HCEC 1CT (cell line): Measurements from ENCODE around the gene EFEMP2.
"Not testable (repeated sequence)": the region's sequence is repeated elsewhere in the genome, so short reads cannot be mapped to it uniquely, and the experiment has no call there.

Experiments
- DNase-seq: peaks from one replicate; pipeline ENCODE4 v3.0.0-alpha.2; 2017

Gene EFEMP2

DNA sequence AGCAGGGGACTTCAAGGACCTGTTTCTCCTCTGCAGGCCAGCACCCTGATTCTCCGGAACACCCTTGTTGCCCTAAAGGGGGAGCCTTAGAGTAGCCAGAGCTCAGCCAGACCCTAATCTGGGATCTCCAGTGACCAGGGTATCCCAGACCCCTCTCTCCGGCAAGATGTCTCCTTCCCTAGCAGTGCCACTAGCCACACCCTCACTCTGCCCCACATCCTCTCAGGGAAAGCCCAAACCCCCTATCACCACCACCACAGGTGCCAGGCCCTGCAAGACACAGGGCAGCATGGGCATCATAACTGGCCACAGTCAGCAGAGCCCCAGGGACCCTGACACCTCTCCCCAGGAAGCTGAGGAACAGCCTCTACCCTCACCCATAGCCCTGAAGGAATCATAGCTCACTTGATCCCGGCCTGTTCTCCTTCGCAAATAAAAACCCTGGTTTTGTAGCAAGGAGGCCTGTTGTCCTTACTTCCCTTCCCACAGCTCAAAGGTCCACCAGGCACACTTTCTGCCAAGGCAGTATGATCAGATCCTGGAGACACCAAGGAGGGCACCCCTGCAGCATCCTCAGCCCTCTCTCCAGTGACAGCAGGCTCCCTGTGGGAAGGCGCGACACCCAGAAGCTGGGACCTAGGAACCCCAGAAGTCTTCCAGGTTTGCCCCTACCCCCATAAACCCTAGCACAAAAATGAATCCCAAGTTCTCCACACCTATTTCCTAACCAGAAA is 19.2 kb downstream of the EFEMP2 start:
- peak; percentile 34 for DNase-seq

DNA sequence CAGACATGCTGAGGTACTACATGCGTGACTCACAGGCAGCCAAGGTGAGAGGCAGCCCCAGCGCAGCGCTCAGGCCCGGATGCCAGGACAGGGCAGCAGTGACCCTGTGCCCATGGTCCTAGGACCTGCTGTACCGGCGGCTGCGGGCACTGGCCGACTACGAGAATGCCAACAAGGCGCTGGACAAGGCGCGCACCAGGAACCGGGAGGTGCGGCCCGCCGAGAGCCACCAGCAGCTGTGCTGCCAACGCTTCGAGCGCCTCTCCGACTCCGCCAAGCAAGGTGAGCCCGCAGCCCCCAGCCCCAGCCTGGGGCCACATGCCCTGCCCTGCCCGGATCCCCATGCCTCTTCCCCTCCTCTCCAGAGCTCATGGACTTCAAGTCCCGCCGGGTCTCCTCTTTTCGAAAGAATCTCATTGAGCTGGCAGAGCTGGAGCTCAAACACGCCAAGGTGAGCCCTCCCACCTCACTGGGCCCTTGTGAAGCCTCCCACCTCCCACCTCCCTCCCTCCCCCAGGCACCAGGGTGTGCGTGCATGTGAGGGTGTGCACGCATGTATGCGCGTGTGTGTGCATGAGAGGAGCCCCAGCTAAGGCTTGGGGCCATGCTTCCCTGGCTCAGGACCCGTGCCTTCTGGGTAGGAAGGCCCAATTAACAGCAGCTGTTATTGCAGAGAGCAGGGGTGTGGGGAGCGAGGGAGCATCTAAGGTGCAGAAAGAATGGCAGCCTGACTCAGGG is 19.9 kb downstream of the EFEMP2 start:
- DNase-seq: no peak

DNA sequence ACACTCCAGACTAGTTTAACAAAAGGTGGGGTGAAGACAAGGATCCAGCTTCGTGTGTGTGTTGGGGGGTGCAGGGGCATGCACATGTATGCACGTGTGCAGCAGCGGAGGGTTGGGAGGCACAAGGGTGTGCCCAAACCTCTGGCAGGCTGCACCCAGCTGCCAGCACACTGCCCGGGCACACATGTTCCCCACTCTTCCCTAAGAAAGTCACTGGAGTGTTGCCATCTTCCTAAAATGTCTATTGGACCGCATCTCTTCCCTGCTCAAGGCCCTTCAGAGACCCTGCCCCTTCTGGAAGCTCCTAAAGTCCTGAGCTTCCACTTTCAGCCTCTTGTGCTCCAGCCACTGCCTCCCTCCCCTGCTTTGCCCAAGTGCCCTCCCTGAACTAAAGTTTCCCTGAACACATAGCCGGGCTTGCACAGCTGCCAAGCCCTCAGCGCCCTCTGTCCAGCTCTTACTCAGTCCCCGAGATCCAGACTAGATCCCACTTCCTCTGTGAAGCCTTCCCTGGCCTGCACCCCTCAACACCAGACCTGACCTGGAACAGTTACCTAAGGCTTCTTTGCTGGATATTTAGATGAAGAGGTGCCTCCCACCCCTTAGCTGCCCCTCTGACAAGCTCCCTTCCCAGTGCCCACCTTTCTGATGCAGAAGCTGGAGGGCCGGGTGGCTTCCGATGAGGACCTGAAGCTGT is 20.6 kb downstream of the EFEMP2 start:
- peak; percentile 32 for DNase-seq

DNA sequence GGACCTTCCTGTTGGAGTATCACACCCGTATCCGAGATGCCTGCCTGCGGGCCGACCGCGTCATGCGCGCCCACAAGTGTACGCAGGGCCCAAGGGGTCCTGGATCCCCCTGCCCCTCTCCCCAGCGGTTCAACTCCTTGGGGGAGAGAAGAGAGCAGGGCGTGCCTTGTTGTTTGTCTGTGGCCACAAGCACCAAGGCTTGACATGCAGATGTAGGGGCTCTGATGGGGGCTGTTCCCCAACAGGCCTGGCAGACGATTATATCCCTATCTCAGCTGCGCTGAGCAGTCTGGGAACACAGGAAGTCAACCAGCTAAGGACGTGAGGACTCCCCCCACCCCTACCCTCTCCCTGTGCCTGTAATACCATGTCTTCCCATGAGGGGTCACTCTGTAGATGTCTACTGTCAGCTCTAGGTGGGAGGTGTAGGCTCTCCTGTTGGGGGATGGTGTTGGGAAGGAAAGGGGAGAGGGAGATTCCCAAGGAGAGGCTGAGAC is 21.5 kb downstream of the EFEMP2 start:
- peak; percentile 34 for DNase-seq

DNA sequence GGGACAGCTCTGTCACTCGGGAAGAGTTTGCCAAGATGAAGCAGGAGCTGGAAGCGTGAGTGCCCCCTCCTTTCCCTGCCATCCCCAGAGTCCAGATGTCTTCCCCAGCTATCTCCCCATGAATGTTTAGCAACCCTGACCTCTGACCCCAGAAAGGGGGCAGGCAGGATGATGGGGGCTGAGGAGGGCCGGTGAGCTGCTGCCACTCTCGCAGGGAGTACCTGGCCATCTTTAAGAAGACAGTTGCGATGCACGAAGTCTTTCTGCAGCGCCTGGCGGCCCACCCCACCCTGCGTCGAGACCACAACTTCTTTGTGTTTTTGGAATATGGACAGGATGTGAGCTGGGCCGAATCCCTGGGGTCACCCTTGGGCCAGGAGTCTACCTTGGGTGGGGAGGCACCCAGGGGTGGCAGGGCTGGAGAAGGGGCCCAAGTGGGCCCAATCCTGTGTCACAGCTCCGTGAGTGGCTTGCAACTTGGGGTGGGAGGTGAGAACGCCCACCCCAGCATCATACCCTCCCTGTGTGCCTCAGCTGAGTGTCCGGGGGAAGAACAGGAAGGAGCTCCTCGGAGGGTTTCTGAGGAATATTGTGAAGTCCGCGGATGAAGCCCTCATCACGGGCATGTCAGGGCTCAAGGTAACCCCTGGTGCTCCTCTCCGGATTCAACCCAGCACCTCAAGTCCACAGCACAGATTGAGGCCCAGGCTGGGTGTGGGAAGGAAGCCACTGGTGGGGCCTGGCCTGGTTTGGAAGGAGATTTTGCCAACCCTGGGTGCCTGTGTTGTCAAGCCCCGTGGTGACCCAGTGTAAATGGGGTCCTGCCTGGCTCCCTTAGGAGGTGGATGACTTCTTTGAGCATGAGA is 22.1 kb downstream of the EFEMP2 start:
- DNase-seq: peak; percentile 30

DNA sequence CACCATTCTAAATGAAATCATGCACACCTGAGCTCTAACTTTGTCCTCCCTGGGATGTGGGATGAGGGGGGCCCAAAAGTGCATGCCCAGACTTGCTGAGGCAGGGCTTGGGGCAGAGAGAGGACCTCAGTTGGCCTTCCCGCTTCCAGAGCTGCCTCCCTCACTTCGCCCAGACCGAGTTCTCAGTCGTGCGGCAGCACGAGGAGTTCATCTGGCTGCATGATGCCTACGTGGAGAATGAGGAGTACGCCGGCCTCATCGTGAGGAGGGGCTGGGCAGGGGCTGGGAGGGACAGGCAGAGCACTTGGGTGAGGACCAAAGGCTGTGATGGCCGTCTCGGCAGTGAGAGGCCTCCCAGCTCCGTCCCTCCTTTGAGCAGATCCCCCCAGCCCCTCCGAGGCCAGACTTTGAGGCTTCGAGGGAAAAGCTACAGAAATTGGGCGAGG is 22.8 kb downstream of the EFEMP2 start:
- DNase-seq: no peak

DNA sequence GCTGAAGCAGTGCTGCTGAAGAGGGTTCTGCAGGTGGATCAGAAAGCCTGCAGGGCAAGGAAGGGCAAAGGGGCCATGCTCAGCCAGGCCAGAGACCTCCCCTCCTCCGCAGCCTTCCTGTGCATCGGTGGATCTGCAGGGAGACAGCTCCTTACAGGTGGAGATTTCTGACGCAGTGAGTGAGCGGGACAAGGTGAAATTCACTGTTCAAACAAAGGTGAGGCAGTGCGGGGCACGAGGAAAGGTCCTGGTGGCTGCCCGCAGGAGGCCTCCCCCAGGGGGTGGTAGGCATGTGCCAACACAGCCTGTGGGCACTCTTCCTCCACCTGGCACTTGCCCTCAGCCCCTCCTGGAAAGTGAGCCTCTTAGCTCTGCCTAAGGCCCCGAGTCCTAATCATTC is 23.2 kb downstream of the EFEMP2 start:
- DNase-seq: no peak

DNA sequence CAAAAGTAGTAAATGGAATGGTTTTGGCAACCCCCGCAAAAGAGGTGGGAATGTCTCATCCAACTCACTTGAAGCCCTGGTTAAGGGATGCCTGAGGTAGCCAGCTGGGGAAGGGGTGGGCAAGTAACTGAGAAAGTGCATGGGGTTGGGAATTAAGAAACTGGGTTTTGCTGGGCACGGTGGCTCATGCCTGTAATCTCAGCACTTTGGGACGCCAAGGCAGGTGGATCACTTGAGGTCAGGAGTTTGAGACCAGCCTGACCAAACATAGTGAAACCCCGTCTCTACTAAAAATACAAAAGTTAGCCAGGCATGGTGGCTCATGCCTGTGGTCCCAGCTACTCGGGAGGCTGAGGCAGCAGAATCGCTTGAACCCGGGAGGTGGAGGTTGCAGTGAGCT is 23.9 kb downstream of the EFEMP2 start:
- DNase-seq: not testable (repeated sequence)

DNA sequence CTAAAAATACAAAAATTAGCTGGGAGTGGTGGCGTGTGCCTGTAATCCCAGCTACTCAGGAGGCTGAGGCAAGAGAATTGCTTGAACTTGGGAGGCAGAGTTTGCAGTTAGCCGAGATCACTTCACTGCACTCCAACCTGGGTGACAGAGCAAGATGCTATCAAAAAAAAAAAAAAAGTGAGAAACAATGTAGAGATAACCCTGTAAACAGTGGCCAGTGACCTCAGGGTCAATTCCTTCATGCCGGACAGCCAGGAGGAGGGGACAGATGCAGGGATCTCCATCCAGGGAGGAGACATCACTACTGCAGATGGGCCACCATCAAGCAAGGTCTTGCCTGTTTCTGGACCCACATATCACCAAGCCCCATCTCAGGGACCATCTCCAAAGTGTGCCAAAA is 24.9 kb downstream of the EFEMP2 start:
- no peak for DNase-seq

DNA sequence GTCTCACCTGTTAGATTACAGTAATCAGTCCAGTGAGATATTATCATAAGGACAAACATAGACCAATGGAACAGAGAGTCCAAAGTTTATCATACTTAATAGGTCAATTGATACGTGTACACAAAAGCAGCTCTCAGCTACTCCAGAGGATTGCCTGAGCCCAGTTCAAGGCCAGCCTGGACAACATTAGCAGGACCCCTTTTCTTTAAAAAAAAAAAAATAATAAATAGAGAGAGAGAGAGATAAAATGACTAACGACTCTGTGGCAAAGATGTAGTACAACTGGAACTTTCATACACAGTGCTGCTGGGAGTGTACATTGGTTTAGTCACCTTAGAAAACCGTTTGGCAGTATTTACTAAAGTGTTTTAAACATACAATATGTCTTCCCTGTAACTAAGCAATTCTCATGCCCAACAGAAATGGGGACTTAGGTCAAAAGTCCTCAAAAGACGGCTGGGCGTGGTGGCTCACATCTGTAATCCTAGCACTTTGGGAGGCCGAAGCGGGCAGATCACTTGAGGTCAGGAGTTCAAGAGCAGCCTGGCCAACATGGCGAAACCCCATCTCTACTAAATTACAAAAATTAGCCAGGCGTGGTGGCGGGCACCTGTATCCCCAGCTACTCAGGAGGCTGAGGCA is 28.2 kb downstream of the EFEMP2 start:
- DNase-seq: no peak

DNA sequence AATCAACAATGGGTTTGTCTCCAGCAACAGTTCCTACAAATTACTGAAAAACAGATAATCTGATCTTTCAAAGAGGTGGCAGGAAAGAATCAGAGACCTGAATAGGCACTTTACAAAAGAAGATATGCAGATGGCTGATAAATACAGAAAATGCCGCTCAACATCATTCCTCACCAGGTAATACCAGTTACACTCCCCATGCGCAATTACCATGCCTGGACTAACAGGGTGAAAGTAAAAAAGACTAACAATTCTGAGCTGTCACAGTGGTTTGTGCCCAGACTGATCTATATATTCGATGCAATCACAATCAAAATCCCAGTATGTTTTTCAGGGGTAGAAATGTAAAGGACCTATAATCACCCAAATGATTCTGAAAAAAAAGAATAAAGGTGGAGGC is 28.8 kb downstream of the EFEMP2 start:
- DNase-seq: no peak

DNA sequence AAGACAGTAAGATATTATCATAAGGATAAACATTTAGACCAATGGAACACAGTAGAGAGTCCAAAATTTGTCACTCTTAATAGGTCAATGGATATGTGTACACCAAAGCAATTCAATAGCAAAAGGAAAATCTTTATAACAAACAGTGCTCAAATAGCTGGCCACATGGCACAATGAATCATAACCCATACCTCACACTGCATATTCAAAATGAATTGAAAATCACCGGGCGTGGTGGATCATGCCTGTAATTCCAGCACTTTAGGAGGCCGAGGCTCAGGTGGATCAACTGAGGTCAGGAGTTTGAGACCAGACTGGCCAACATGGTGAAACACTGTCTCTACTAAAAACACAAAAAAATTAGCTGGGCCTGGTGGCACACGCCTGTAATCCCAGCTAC is 30.5 kb downstream of the EFEMP2 start:
- no peak for DNase-seq

DNA sequence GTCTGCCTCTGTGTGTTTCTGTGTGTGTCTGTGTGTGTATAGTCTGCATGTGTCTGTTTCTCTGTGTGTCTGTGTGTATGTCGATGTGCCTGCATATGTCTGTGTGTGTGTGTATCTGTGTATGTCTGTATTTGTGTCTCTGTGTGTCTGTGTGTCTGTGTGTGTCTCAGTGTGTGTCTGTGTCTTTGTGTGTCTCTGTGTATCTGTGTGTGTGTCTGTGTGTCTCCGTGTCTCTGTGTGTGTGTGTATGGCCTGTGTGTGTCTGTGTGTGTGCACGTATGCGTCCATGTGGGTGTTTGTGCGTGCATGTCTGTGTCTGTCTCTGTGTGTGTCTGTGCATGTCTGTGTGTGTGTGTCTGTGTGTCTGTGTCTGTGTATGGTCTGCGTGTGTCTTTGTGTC is 38.4 kb downstream of the EFEMP2 start:
- no peak for DNase-seq

DNA sequence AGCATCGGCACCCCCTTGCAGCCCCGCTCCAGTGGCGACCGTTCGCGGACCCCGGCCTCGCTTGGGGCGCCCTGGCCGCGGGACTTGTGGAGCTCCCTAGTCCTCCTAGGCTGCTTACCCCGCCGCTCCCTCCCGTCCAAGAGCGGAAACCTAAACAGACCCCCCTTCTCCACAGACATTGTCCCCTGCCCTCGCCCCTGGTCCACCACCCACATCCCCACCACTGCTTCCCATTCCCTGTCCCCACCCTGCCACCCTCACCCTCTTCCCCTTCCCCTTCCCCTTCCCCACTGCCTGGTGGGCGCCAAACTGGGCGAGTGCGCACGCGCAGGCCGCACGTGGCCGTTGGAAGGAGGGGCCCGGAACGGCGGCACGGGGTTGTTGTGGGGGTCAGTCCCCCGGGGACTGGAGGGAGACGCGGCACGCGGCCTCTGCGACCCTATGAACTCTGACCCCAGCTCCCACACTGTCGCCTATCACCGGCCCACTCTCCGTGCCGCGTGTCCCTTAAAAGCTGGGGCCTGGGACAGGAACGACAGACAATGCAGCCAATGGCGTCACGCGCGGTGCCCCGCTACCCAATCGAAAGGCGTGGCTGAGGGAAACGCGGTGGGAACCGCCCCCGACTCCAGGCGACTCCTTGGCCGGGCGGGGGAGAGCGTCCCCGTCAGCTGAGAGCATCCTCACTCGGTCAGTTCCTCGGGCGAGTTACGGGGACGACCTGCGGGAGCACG is 39.1 kb downstream of the EFEMP2 start, which contains the start of gene SNX32:
TSS of gene SNX32 (plus strand) at position 667 of the 734 bp plus-strand sequence. CDS start 103 bp downstream, outside the sequence.
- DNase-seq: no peak

DNA sequence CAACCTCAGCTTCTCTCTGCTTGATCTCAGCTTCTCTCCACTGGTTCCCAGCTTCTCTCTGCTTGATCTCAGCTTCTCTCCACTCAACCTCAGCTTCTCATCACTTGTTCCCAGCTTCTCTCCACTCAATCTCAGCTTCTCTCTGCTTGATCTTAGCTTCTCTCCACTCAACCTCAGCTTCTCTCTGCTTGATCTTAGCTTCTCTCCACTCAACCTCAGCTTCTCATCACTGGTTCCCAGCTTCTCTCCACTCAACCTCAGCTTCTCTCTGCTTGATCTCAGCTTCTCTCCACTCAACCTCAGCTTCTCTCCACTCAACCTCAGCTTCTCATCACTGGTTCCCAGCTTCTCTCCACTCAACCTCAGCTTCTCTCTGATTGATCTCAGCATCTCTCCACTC is 40.4 kb downstream of the EFEMP2 start:
- not testable (repeated sequence) for DNase-seq

DNA sequence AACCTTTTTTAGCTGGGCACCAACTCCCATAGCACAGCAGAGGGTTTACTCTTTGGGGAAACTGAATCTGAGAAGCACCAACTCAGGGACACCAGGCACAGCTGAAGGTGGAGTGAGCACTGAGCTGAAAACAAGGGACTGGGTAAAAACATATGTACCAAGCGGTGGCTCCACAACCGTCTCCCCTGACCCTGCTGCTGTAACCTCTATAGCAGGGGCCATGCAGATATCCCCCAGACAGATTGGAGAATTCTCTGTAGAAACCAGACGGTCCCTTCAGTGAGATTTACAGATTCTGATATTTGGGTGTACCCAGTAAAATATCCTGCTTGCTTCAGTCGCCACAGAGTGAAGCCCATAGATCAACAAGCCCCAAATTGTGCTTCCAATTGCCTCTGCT is 43.1 kb downstream of the EFEMP2 start:
- no peak for DNase-seq

DNA sequence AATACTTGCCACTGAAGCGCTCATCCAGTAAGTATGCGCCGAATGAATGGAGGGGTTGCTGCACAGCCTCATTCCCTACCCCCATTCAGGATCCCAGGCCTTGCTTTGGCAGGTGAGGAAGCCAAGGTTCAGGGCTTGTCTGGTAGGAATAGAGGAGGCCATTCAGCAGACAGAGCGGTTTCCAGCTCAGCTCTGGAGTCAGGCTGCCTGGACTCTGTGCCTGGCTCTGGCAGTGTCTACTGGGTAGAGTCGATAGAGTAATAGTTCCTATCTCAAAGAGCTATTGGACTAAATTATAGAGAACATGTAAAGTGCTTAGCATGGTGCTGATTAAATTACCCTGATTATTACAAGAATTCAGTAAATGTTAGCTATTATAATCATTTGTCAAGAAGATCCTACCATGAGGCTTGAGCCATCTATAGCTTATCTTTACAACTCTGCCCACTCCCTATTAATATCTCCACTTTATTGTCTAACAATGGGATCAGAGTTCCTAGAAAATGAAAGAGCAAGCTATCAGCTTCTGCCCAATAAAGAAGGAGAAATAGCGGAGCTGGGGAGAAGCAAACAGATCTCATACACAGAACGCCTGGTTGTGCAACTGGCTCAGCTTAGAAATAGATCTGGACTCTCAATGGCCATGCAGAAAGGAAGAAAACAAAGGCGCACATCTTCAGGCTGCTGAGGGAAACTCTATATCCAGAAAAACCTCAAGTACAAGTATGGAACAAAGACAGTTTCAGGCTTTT is 45.4 kb downstream of the EFEMP2 start:
- no peak for DNase-seq

DNA sequence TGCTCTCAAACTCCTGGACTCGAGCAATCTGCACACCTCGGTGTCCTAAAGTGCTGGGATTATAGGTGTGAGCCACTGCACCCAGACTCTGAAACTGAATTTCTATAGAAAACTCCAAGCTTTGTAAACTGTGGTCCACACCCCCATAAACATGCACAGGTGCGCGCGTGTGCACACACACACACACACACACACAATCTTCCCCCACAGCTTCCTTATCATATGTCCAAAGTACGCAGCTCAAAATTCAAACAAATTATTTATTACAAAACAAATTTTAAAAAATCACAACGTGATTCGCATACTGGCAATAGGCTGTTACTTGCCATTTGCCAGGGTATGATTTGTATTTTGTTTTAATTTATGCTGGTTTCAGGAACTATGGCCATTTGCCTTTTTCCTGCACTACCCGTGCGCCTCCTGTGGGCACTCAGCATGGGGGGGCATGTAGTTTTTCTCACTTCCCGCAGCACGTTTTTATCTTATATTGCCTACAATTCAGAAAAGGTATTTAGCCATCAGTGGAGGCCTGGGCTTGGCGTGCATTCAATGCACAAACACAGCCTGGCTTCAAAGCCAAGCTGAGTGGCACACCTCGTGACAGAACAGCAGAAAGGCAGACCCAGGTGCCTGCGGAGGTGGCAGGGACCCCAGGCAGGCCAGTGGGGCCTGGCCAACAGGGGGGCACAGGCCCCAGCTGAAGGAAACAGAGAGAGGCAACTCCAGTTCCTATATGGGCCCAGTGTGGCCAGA is 49.6 kb downstream of the EFEMP2 start:
- no peak for DNase-seq

DNA sequence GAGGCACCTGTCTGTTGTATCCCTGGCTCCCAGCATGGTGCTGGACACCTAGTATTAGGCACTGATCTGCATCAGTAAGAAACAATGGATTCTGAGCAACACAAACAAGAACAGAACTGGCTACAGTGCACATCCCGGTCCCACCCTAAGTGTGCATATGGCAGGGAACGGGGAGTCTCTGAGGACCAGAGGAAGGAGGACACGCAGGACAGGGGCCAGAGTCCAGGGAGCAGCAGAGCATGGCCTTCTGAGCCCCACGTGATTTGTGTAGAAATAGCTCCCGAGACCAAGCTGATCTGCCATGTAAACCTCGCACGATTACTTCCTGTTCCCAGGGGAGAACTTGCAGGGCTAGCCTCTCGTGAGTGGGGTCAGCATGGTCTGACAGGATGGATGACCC is 51.5 kb downstream of the EFEMP2 start:
- no peak for DNase-seq
